NOMO-1 treated with dmso at 0.1 percent for 144 hours (cell line): ENCODE results near the gene DUSP8.

ENCODE experiments used
- DNase-seq: peaks from one replicate; lab custom pipeline; 2025; ENCODE audit not compliant: unreplicated experiment; lab: John Stamatoyannopoulos, UW

The DUSP8 gene

GRCh38 chr11:1533342-1533725, 38.7 kb downstream of the DUSP8 start:
- DNase-seq = no peak

- DNase-seq = no peak
Measured at GRCh38 chr11:1532606-1533341, 39.3 kb downstream of the DUSP8 start.

- DNase-seq = no peak
Measured at GRCh38 chr11:1532014-1532586, 40.0 kb downstream of the DUSP8 start.

- DNase-seq = no peak
Measured at GRCh38 chr11:1531449-1532013, 40.5 kb downstream of the DUSP8 start.

GRCh38 chr11:1530686-1531448, 41.2 kb downstream of the DUSP8 start:
- DNase-seq = no peak

- no peak for DNase-seq
Measured at GRCh38 chr11:1529774-1530173, 42.3 kb downstream of the DUSP8 start.

- DNase-seq = no peak
Measured at GRCh38 chr11:1529286-1529685, 42.8 kb downstream of the DUSP8 start.

GRCh38 chr11:1528710-1529109, 43.4 kb downstream of the DUSP8 start:
- no peak for DNase-seq

GRCh38 chr11:1526785-1527184, 45.3 kb downstream of the DUSP8 start:
- no peak for DNase-seq

GRCh38 chr11:1523779-1524178, 48.3 kb downstream of the DUSP8 start:
- no peak for DNase-seq

- no peak for DNase-seq
Measured at GRCh38 chr11:1523077-1523476, 49.0 kb downstream of the DUSP8 start.

GRCh38 chr11:1522081-1522424, 50.0 kb downstream of the DUSP8 start:
- no peak for DNase-seq

- DNase-seq = no peak
Measured at GRCh38 chr11:1521382-1522080, 50.5 kb downstream of the DUSP8 start.

GRCh38 chr11:1520663-1521267, 51.3 kb downstream of the DUSP8 start:
- no peak for DNase-seq

- DNase-seq = no peak
Measured at GRCh38 chr11:1520209-1520662, 51.8 kb downstream of the DUSP8 start.

GRCh38 chr11:1519028-1520010, 52.8 kb downstream of the DUSP8 start:
- DNase-seq = no peak

GRCh38 chr11:1518301-1518700, 53.8 kb downstream of the DUSP8 start:
- no peak for DNase-seq

GRCh38 chr11:1517117-1518005, 54.7 kb downstream of the DUSP8 start:
- no peak for DNase-seq
